ENCODE results near the gene SHQ1. TPM values are rescaled to one million over a fixed set of nuclear protein-coding genes. Genes with fewer than 3 reads are reported as not detected.

Gene SHQ1
- total RNA-seq, 1 donor, result 30.2 TPM

DNA sequence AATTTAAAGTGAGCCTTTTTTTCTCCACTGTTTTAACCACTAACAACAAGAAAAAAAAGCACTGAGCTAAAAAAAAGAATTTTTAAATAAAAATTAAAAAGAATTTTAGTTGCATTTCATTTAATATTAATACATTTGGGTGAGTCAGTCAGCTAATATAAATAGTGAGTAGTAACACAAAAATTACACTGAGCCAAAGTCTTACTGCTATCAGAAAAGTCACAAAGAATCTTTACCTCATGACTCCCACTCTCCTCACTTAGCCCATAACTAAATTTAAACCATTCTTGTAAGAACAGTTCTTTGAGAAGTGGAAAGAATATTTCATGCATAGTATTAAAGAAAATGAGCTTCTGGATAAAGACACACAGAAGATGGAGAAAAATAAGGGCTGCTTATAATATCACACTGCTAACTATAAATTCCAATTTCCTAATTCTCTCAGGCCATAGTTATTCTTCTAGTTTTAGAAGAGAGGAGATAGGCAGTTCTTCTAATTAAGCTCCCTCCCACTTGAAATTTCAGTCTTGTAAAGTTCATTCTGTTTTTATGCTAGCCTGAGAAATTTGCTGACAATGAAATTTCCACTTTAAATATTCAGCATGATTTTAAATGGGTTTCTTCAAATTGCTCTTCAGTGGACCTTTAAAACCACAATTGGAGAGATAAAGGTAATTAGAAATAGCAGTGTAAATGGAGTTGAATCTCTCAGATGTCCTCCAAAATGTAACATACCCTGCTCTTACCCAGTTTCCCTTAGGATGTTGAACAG, 17.6 kb downstream of the SHQ1 start:
- no peak for DNase-seq (ENCODE audit: low read depth)
- no peak overlapping the region for H3K4me3 ChIP-seq (ENCODE audit: low read depth, low read length)
- TF ChIP-seq, protein P1, sequence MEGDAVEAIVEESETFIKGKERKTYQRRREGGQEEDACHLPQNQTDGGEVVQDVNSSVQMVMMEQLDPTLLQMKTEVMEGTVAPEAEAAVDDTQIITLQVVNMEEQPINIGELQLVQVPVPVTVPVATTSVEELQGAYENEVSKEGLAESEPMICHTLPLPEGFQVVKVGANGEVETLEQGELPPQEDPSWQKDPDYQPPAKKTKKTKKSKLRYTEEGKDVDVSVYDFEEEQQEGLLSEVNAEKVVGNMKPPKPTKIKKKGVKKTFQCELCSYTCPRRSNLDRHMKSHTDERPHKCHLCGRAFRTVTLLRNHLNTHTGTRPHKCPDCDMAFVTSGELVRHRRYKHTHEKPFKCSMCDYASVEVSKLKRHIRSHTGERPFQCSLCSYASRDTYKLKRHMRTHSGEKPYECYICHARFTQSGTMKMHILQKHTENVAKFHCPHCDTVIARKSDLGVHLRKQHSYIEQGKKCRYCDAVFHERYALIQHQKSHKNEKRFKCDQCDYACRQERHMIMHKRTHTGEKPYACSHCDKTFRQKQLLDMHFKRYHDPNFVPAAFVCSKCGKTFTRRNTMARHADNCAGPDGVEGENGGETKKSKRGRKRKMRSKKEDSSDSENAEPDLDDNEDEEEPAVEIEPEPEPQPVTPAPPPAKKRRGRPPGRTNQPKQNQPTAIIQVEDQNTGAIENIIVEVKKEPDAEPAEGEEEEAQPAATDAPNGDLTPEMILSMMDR (IDR thresholded peaks at IDR 0.05; ENCODE audit: insufficient read depth, low read depth, low read length), result no peak

DNA sequence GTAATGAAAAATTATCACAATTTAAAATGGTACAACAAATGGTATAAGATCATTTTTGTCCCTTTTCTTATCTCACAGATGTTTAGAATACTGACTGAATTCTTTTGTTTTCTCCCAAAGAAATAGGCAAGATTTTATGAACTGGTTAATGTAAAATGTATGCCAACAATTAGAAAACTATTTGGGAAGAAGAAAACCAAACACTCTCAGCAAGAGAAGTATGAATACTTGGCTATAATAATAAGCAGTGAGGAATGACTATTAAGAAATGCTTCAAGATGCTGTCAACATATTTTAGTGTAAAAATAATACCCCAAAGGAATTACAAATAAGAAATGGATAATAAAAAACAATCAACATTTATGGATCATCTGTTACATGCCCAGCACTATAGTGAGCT, 18.5 kb downstream of the SHQ1 start:
- no peak overlapping the region for H3K4me3 ChIP-seq (ENCODE audit: low read depth, low read length)
- TF ChIP-seq, protein P1 (IDR thresholded peaks at IDR 0.05; ENCODE audit: insufficient read depth, low read depth, low read length), result no peak
- DNase-seq (ENCODE audit: low read depth), result peak; percentile 10

DNA sequence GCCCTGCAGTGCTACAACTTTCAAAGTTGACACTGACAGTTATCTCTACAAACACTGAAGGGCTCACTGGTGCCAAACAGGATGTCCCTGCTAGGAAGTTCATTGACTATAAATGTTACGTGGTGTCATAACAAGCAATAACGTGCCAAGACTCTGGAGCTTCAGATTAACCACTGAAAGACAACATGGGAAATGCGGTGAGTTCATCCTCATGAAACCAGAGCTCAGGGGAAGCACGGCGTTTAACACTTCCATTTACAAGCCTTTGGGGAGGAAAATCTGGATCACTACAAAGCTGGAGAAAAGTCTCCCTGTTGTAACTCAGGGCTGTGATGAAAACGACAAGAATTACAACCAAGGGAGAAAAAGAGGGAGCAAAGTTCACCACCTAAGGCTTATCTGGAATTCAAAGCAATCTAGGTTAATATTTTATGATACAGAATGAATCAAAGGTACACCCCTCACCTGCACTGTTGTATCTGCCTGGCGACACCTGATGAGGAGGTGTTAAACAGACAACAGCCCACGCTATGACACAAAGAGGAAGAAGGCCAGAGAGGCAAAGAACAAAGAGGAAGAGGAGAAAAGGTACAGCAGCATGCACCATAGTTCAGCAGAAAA, 27.0 kb downstream of the SHQ1 start:
- peak; percentile 69 for DNase-seq (ENCODE audit: low read depth)
- H3K4me3 ChIP-seq (ENCODE audit: low read depth, low read length), result no peak overlapping the region
- TF ChIP-seq, protein P1 (IDR thresholded peaks at IDR 0.05; ENCODE audit: insufficient read depth, low read depth, low read length), result no peak

DNA sequence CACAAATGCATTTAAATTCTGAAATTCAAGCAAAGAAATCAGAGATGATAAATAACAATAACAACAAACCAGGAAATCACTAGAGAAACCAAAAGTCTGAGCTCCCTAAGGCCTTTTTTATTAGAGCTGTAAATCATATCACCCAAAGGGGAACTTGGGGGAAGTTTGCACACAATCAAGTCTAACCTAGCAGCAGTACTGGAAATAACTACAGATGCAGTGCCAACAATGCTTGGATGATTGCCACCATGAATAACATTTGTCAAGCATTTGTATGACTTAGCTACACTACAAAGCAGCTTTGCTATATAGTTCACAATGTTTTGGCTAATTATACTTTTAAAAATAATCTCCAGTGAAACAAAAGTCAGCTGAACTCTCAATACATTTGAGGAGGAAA, 27.8 kb downstream of the SHQ1 start:
- DNase-seq (ENCODE audit: low read depth), result peak; percentile 39
- TF ChIP-seq, protein P1 (IDR thresholded peaks at IDR 0.05; ENCODE audit: insufficient read depth, low read depth, low read length), result no peak
- no peak overlapping the region for H3K4me3 ChIP-seq (ENCODE audit: low read depth, low read length)

DNA sequence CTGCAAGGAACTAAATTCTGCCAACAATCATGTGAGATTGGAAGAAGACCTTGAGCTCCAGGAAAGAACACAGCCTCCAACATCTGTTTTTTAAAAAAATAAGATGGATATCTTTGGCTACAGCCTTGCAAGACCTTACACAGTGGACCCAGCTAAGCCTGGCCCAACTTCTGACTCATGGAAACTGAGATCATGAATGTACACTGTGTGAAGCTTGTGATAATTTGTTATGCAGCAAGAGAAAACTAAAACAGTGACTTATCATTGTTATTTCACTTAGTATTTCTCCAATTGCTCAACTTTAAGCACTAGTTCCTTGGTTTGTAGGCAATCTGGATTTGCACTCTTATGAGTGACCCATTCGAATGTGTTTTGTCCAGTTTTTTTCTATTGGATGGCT, 29.3 kb downstream of the SHQ1 start:
- DNase-seq (ENCODE audit: low read depth), result peak; percentile 61
- TF ChIP-seq, protein P1 (IDR thresholded peaks at IDR 0.05; ENCODE audit: insufficient read depth, low read depth, low read length), result no peak
- no peak overlapping the region for H3K4me3 ChIP-seq (ENCODE audit: low read depth, low read length)

DNA sequence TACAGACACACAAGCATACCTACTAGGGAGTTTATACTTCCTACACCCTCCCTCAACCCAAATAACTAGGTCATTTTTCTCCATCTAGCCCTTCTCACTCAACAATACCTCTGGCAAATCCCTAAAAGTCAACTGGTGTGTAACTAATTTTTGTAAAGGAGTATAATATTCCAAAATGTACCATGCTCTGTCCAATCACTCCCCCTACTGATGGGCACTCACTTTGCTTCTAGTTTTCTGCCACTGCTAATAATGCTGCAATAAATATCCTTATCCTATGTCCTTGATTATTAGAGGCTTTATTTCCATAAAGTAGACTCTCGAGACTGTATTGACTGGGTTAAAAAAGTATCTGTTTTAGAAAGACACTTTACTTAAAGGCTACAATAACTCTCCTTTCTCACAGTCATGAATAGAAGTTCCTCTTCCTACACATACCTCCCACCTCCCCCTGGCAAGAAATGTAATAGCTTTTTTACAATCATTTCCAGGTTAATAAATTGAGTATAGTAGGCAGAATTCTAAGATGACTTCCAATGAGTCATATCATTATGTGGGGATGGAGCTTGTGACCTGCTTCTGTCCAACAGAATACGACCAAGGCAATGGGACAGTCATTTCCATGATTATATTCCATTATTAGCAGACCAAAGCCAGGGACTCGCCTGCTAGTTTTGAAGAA, 30.0 kb downstream of the SHQ1 start:
- DNase-seq (ENCODE audit: low read depth), result peak; percentile 40
- H3K4me3 ChIP-seq (ENCODE audit: low read depth, low read length), result no peak overlapping the region
- TF ChIP-seq, protein P1 (IDR thresholded peaks at IDR 0.05; ENCODE audit: insufficient read depth, low read depth, low read length), result peak; percentile 75
